NT2/D1 (cell line): ENCODE measurements around the gene ADAMTSL1.

ENCODE experiments used
- SUZ12 ChIP-seq: IDR thresholded peaks from 2 replicates; pipeline ENCODE4 v1.6.1; 2011; ENCODE audit not compliant: insufficient read length, insufficient read depth; ENCODE audit errors: extremely low read depth
- YY1 ChIP-seq: IDR thresholded peaks from 2 replicates; pipeline ENCODE4 v1.6.1; 2011; ENCODE audit not compliant: insufficient read length, insufficient read depth
- ZNF274 ChIP-seq: IDR thresholded peaks from 2 replicates; pipeline ENCODE4 v1.6.1; 2011; ENCODE audit warnings: mild to moderate bottlenecking, low read depth, low read length

DNA sequence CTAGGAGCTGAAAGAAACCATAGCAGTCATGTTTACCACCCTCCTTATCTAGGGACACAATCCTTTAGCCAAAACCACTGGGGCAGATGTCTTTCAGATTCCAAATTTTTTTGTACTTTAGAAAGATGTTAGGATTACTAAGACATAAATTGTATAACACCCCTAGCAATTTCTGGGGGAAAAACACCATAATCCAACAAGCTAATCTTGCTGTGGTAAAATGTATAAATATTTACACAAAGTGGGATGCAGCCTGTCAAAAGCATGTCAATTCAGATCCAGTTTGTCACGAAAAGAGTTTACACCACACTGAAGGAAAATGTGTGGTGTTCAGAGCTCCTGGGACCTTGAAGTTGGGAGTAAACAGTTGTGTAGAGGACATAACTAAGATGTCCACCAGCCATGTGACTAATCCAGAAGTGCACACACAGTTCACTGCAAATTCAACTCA lies 274.3 kb downstream of the ADAMTSL1 start:
- TF ChIP-seq ZNF274 (no peak), YY1 (no peak), SUZ12 (no peak)
